ENCODE data around the gene COL6A1. TPM values are rescaled to one million over a fixed set of nuclear protein-coding genes. Genes with fewer than 3 reads are reported as not detected.
A peak's percentile ranks its signal among the peaks of the same experiment; 100 is the strongest.

The COL6A1 gene
- total RNA-seq, 4 donors from 2014 or later, result 96.1 to 213 (median 162) TPM

GRCh38 chr21:45983981-45984551, 2.5 kb downstream of the COL6A1 start:
- DNase-seq, result no peak
- 92 to 96% methylated on average over 14 of the region's 38 CpGs for WGBS, 2 donors
- TF ChIP-seq POLR2A (IDR thresholded peaks at IDR 0.05) (no peak), CTCF (IDR thresholded peaks at IDR 0.05) (no peak)
- H3K4me3 ChIP-seq (replicated peaks in 1 of 3), result peak overlapping the region in 1 of 3 donors; percentile 71
- H3K4me1 ChIP-seq, result peaks cover 9 to 14% of the 10 kb centered on the region in 2 donors
- no peaks in the 10 kb centered on the region for H3K9me3 ChIP-seq
- H3K27ac ChIP-seq, result peak overlapping the region in 1 of 3 donors; percentile 17
- no peaks in the 10 kb centered on the region for H3K27me3 ChIP-seq
- peaks cover 9 to 18% of the 10 kb centered on the region in 2 donors for H3K36me3 ChIP-seq
- intact Hi-C loops (cut with DNase I), result loop anchor here (10.0 kb wide), 1 partner anchor 201 kb away; the partner anchor contains the start of gene SPATC1L

GRCh38 chr21:45984584-45985095, 3.1 kb downstream of the COL6A1 start:
- DNase-seq, result no peak
- 93 to 96% methylated on average over 3 of the region's 3 CpGs for WGBS, 2 donors
- H3K27me3 ChIP-seq, result no peaks in the 10 kb centered on the region
- TF ChIP-seq CTCF (IDR thresholded peaks at IDR 0.05) (no peak), POLR2A (IDR thresholded peaks at IDR 0.05) (no peak)
- H3K36me3 ChIP-seq, result peaks cover 9 to 23% of the 10 kb centered on the region in 2 donors
- no peaks in the 10 kb centered on the region for H3K9me3 ChIP-seq
- H3K4me3 ChIP-seq (replicated peaks in 1 of 3), result no peak overlapping the region
- intact Hi-C loops (cut with DNase I), result loop anchor here (10.0 kb wide), 1 partner anchor 200 kb away; the partner anchor contains the start of gene SPATC1L
- peaks cover 9 to 14% of the 10 kb centered on the region in 2 donors for H3K4me1 ChIP-seq
- no peak overlapping the region for H3K27ac ChIP-seq

GRCh38 chr21:45985471-45986315, 4.1 kb downstream of the COL6A1 start:
- Histone ChIP-seq H3K4me3 (replicated peaks in 1 of 3) (no peak overlapping the region), H3K27me3 (no peaks in the 10 kb centered on the region), H3K4me1 (peaks cover 9 to 14% of the 10 kb centered on the region in 2 donors), H3K27ac (no peak overlapping the region), H3K9me3 (no peaks in the 10 kb centered on the region), H3K36me3 (peaks cover 9 to 25% of the 10 kb centered on the region in 2 donors)
- no peak for TF ChIP-seq CTCF (IDR thresholded peaks at IDR 0.05)
- no peak for TF ChIP-seq POLR2A (IDR thresholded peaks at IDR 0.05)
- WGBS, 2 donors, result 92 to 95% methylated on average over 26 to 30 of the region's 37 CpGs
- DNase-seq, result no peak
- intact Hi-C loops (cut with DNase I), result loop anchor here (10.0 kb wide), 1 partner anchor 199 kb away; the partner anchor contains the start of gene SPATC1L

GRCh38 chr21:45986316-45987051, 4.9 kb downstream of the COL6A1 start:
- H3K27ac ChIP-seq, result no peak overlapping the region
- TF ChIP-seq POLR2A (IDR thresholded peaks at IDR 0.05) (no peak), CTCF (IDR thresholded peaks at IDR 0.05) (no peak)
- no peak overlapping the region for H3K4me3 ChIP-seq (replicated peaks in 1 of 3)
- DNase-seq, result no peak
- intact Hi-C loops (cut with DNase I), result loop anchor here (10.0 kb wide), 1 partner anchor 198 kb away; the partner anchor contains the start of gene SPATC1L
- no peaks in the 10 kb centered on the region for H3K9me3 ChIP-seq
- H3K4me1 ChIP-seq, result peaks cover 9 to 14% of the 10 kb centered on the region in 2 donors
- peaks cover 9 to 25% of the 10 kb centered on the region in 2 donors for H3K36me3 ChIP-seq
- no peaks in the 10 kb centered on the region for H3K27me3 ChIP-seq
- 93 to 96% methylated on average over 22 to 31 of the region's 36 CpGs for WGBS, 2 donors
